CD4-positive, alpha-beta T cell (primary cell): Measurements from ENCODE around the gene GNAO1. TPM values are rescaled to one million over a fixed set of nuclear protein-coding genes. Genes with fewer than 3 reads are reported as not detected.

Experiments used
- ATAC-seq: fragments of 200-7000 bp; cut with Tn5 transposase; one replicate; pipeline ENCODE4 v1.10.0; 2022; ENCODE audit warnings: mild to moderate bottlenecking; ENCODE audit not compliant: poor library complexity
- CTCF ChIA-PET: fragments of 350-600 bp; sonication (Branson Sonifier 250); formaldehyde crosslinking; loops from one replicate; lab custom pipeline; 2021; ENCODE audit warnings: antibody characterized with exemption, inconsistent platforms; lab: Charles Lee
- POLR2A ChIA-PET: fragments of 350-600 bp; sonication (Branson Sonifier 250); formaldehyde crosslinking; loops from one replicate; lab custom pipeline; 2021; ENCODE audit warnings: antibody characterized with exemption, inconsistent platforms; lab: Charles Lee
- DNase-seq, 14 experiments: peaks; one replicate each; pipeline ENCODE4 v3.0.0-alpha.2; 2013 to 2020; ENCODE audit warnings: mixed read lengths in 2 of 14
- H3K27ac ChIP-seq, 2 donors: one replicate each; pipeline versions ENCODE4 v1.5.1 to v1.7.0; 2013; ENCODE audit warnings: low read length in 2 of 2, low read depth in 1 of 2, mild to moderate bottlenecking in 1 of 2
- H3K27me3 ChIP-seq, 2 experiments: 1 replicate in 1 of 2; 2 replicates in 1 of 2; pipeline versions ENCODE4 v1.6.1 to v1.7.0; 2013; ENCODE audit warnings: low read length in 2 of 2, control low read depth in 1 of 2, mild to moderate bottlenecking in 1 of 2, moderate library complexity in 1 of 2; ENCODE audit not compliant: insufficient read depth in 2 of 2, control insufficient read depth in 1 of 2
- H3K36me3 ChIP-seq: one replicate; pipeline ENCODE4 v1.6.1; 2013; ENCODE audit warnings: low read length, control low read depth; ENCODE audit not compliant: insufficient read depth
- H3K4me1 ChIP-seq: one replicate; pipeline ENCODE4 v1.6.1; 2013; ENCODE audit warnings: low read length, control low read depth; ENCODE audit not compliant: insufficient read depth
- H3K4me3 ChIP-seq: one replicate; pipeline ENCODE4 v1.5.1; 2013; ENCODE audit warnings: mild to moderate bottlenecking, low read length, moderate library complexity
- H3K9me3 ChIP-seq, 2 experiments: 1 replicate in 1 of 2; 2 replicates in 1 of 2; pipeline versions ENCODE4 v1.6.1 to v1.7.0; 2013; ENCODE audit warnings: low read length in 2 of 2, mild to moderate bottlenecking in 2 of 2, control low read depth in 1 of 2, moderate library complexity in 1 of 2; ENCODE audit not compliant: control insufficient read depth in 1 of 2, insufficient read depth in 1 of 2
- H3K27ac Mint-ChIP-seq: one replicate; pipeline ENCODE4 v1.8.0; 2020; ENCODE audit warnings: mixed read lengths
- H3K27me3 Mint-ChIP-seq: one replicate; pipeline ENCODE4 v1.8.0; 2021; ENCODE audit warnings: mixed read lengths
- H3K36me3 Mint-ChIP-seq: one replicate; pipeline ENCODE4 v1.8.0; 2021; ENCODE audit warnings: low read depth, mixed read lengths
- H3K4me1 Mint-ChIP-seq: one replicate; pipeline ENCODE4 v1.8.0; 2021; ENCODE audit warnings: low read depth, mixed read lengths
- H3K4me3 Mint-ChIP-seq: one replicate; pipeline ENCODE4 v1.8.0; 2020; ENCODE audit warnings: mild to moderate bottlenecking, mixed read lengths
- H3K9me3 Mint-ChIP-seq: one replicate; pipeline ENCODE4 v1.8.0; 2020; ENCODE audit warnings: mixed read lengths
- CTCF ChIP-seq: fragments of 200-600 bp; IDR thresholded peaks from one replicate; pipeline ENCODE4 v1.8.0; 2022; ENCODE audit warnings: antibody characterized with exemption, mild to moderate bottlenecking
- intact Hi-C, 2 experiments: fragments of 100-400 bp; cut with DNase I in 1 of 2; cut with micrococcal nuclease in 1 of 2; formaldehyde crosslinking; loops; one replicate each; pipeline versions ENCODE4 v1.15.1 to v1.9.0; 2023 to 2025; cut with DNase I, micrococcal nuclease
- total RNA-seq, 174 experiments: library from RNA in 2 of 174; stranded (reverse) in 2 of 174; gene quantifications; one replicate each; pipeline ENCODE4 v1.2.3 and lab custom pipeline; 2021 to 2026

Gene GNAO1
- total RNA-seq, 2 experiments from 2014 or later = 7.3 to 7.9 TPM

DNA sequence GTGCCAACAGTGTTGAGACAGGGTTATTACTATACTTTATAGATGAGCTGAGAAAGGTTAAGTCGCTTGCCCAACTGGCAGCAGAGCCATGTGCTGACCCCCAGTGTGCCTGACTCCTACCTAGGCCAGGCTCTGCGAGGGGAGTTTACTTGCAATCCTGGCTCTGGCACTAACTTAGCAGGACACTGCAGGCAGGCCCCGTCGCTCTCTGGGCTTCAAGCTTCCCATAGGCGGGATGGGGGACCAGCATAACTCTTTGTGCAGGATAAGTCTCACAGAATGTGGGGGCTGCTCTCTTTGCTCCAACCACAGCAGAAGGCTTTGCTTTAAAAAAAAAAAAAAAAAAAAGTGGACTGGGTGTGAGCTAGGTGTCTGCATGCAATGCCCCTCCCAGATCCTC, 102.7 kb downstream of the GNAO1 start:
- H3K36me3 Mint-ChIP-seq = no peaks in the 10 kb centered on the region
- Histone ChIP-seq H3K4me1 (peaks cover 3% of the 10 kb centered on the region), H3K27me3 (no peaks in the 10 kb centered on the region), H3K4me3 (no peak overlapping the region), H3K36me3 (no peaks in the 10 kb centered on the region), H3K27ac (no peak overlapping the region), H3K9me3 (no peaks in the 10 kb centered on the region)
- CTCF ChIA-PET = no interaction called here
- H3K9me3 Mint-ChIP-seq = no peaks in the 10 kb centered on the region
- no peak for ATAC-seq
- intact Hi-C loops = no loop called here
- H3K27ac Mint-ChIP-seq = no peak overlapping the region
- no peaks in the 10 kb centered on the region for H3K27me3 Mint-ChIP-seq
- H3K4me3 Mint-ChIP-seq = no peak overlapping the region
- DNase-seq = no peak
- H3K4me1 Mint-ChIP-seq = no peaks in the 10 kb centered on the region
- no peak for TF ChIP-seq CTCF
- POLR2A ChIA-PET = no interaction called here

GRCh38 chr16:56294579-56294978, 103.3 kb downstream of the GNAO1 start:
- intact Hi-C loops = no loop called here
- ChIA-PET POLR2A (no interaction called here), CTCF (no interaction called here)
- ATAC-seq (no peak), DNase-seq (no peak)
- no peaks in the 10 kb centered on the region for H3K9me3 Mint-ChIP-seq
- Histone ChIP-seq H3K4me1 (peaks cover 6% of the 10 kb centered on the region), H3K27me3 (no peaks in the 10 kb centered on the region), H3K27ac (no peak overlapping the region), H3K4me3 (no peak overlapping the region), H3K9me3 (no peaks in the 10 kb centered on the region), H3K36me3 (no peaks in the 10 kb centered on the region)
- no peak for TF ChIP-seq CTCF
- H3K4me1 Mint-ChIP-seq = no peaks in the 10 kb centered on the region
- no peaks in the 10 kb centered on the region for H3K36me3 Mint-ChIP-seq
- no peaks in the 10 kb centered on the region for H3K27me3 Mint-ChIP-seq
- H3K27ac Mint-ChIP-seq = no peak overlapping the region
- no peak overlapping the region for H3K4me3 Mint-ChIP-seq

DNA sequence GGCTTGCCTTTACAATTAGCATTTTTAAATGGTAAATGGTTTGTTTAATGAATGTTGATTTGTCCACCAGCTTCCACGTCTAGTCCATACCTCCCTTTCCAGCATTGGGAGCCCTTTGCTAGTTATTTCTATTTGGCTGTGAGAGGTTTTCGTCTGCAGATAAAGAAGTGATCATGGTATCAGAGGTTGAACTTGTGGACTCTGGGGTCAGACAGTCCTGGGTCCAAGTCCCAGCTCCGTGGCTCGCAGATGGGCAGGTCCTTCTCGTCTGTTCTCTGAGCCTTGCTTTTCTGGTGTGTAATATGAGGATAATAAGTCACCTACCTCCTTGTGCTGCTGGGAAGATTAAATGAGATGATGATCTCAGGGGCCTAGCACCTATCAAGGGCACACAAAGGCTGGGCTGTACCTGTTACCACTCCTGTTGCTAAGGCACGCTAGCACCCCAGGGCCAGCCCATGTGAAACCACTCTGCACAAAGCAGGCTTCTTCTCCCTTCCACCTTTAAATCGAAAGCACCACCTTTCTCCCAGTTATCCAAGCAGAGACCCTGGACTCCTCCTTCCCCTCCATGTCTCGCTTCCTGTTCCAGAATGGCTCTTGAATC, 103.9 kb downstream of the GNAO1 start:
- Mint-ChIP-seq H3K4me1 (no peaks in the 10 kb centered on the region), H3K27me3 (no peaks in the 10 kb centered on the region), H3K27ac (no peak overlapping the region), H3K36me3 (no peaks in the 10 kb centered on the region), H3K4me3 (no peak overlapping the region), H3K9me3 (no peaks in the 10 kb centered on the region)
- H3K36me3 ChIP-seq = no peaks in the 10 kb centered on the region
- POLR2A ChIA-PET = no interaction called here
- DNase-seq = no peak
- no peak overlapping the region for H3K4me3 ChIP-seq
- peaks cover 6% of the 10 kb centered on the region for H3K4me1 ChIP-seq
- no peaks in the 10 kb centered on the region for H3K9me3 ChIP-seq
- no peak overlapping the region for H3K27ac ChIP-seq
- no peak for ATAC-seq
- no peak for TF ChIP-seq CTCF
- H3K27me3 ChIP-seq = no peaks in the 10 kb centered on the region
- CTCF ChIA-PET = no interaction called here
- intact Hi-C loops = no loop called here
